MCF 10A (cell line): ENCODE data around the gene TGDS. TPM values are rescaled to one million over a fixed set of nuclear protein-coding genes. Genes with fewer than 3 reads are reported as not detected.

Experiments
- BruUV-seq: library from RNA; stranded (reverse); fragments of 400-500 nt; replicated peaks from 2 replicates; lab custom pipeline; 2021; lab: Mats Ljungman, UMichigan
- CTCF ChIA-PET: fragments of 300-600 bp; sonication (Branson Sonifier 250); formaldehyde crosslinking; extraction: SDS; loops from one replicate; lab custom pipeline; 2021; ENCODE audit warnings: antibody characterized with exemption, inconsistent platforms; lab: Yijun Ruan, JAX
- POLR2A ChIA-PET: fragments of 300-600, 350-650 bp; sonication (Branson Sonifier 250); formaldehyde crosslinking; extraction: SDS; loops from one replicate; lab custom pipeline; 2020; ENCODE audit warnings: antibody characterized with exemption, inconsistent platforms; lab: Yijun Ruan, JAX
- DNase-seq: peaks from one replicate; pipeline ENCODE4 v3.0.0-alpha.2; 2018; ENCODE audit not compliant: unreplicated experiment
- H3K27ac Mint-ChIP-seq: one replicate; pipeline ENCODE4 v1.8.0; 2022; ENCODE audit warnings: mild to moderate bottlenecking, low read depth, mixed read lengths; ENCODE audit not compliant: unreplicated experiment
- H3K27me3 Mint-ChIP-seq: one replicate; pipeline ENCODE4 v1.8.0; 2022; ENCODE audit warnings: mixed read lengths; ENCODE audit not compliant: insufficient read depth, unreplicated experiment
- H3K36me3 Mint-ChIP-seq: one replicate; pipeline ENCODE4 v1.8.0; 2022; ENCODE audit warnings: mild to moderate bottlenecking, moderate library complexity, mixed read lengths; ENCODE audit not compliant: insufficient read depth, unreplicated experiment
- H3K4me1 Mint-ChIP-seq: one replicate; pipeline ENCODE4 v1.8.0; 2022; ENCODE audit warnings: mixed read lengths; ENCODE audit not compliant: insufficient read depth, unreplicated experiment
- H3K4me3 Mint-ChIP-seq: one replicate; pipeline ENCODE4 v1.8.0; 2022; ENCODE audit warnings: mild to moderate bottlenecking, moderate library complexity, mixed read lengths; ENCODE audit not compliant: unreplicated experiment
- H3K9me3 Mint-ChIP-seq: one replicate; pipeline ENCODE4 v1.8.0; 2022; ENCODE audit warnings: mixed read lengths; ENCODE audit not compliant: unreplicated experiment
- intact Hi-C: fragments of 100-400 bp; cut with micrococcal nuclease; formaldehyde crosslinking; loops from 2 replicates; pipeline ENCODE4 v1.14.1; 2022
- total RNA-seq: library from RNA; stranded (reverse); gene quantifications from 2 replicates; pipeline ENCODE4 v1.2.3, GENCODE V29; 2022
- TF ChIP-seq, protein P1 (sequence below): fragments of 200-600 bp; IDR thresholded peaks from one replicate; pipeline ENCODE4 v1.8.0; 2022; ENCODE audit warnings: antibody characterized with exemption, mild to moderate bottlenecking; ENCODE audit not compliant: unreplicated experiment

Gene TGDS
- total RNA-seq, 1 experiment from 2014 or later, result 14.1 TPM

- H3K4me3 Mint-ChIP-seq, result no peak overlapping the region
- intact Hi-C loops, result no loop called here
- H3K4me1 Mint-ChIP-seq, result no peaks in the 10 kb centered on the region
- H3K27ac Mint-ChIP-seq, result no peak overlapping the region
- ChIA-PET CTCF (interaction anchor here (0.9 kb wide), 2 partner anchors 9 to 11 kb away, joined by 5 read pairs; no protein-coding TSS in a partner anchor), POLR2A (no interaction called here)
- no TSS peak for BruUV-seq
- no peak for DNase-seq
- no peaks in the 10 kb centered on the region for H3K36me3 Mint-ChIP-seq
- no peaks in the 10 kb centered on the region for H3K27me3 Mint-ChIP-seq
- no peaks in the 10 kb centered on the region for H3K9me3 Mint-ChIP-seq
- TF ChIP-seq, protein P1, sequence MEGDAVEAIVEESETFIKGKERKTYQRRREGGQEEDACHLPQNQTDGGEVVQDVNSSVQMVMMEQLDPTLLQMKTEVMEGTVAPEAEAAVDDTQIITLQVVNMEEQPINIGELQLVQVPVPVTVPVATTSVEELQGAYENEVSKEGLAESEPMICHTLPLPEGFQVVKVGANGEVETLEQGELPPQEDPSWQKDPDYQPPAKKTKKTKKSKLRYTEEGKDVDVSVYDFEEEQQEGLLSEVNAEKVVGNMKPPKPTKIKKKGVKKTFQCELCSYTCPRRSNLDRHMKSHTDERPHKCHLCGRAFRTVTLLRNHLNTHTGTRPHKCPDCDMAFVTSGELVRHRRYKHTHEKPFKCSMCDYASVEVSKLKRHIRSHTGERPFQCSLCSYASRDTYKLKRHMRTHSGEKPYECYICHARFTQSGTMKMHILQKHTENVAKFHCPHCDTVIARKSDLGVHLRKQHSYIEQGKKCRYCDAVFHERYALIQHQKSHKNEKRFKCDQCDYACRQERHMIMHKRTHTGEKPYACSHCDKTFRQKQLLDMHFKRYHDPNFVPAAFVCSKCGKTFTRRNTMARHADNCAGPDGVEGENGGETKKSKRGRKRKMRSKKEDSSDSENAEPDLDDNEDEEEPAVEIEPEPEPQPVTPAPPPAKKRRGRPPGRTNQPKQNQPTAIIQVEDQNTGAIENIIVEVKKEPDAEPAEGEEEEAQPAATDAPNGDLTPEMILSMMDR, result no peak
Observed at GRCh38 chr13:94560116-94560515, 35.8 kb downstream of the TGDS start.

DNA sequence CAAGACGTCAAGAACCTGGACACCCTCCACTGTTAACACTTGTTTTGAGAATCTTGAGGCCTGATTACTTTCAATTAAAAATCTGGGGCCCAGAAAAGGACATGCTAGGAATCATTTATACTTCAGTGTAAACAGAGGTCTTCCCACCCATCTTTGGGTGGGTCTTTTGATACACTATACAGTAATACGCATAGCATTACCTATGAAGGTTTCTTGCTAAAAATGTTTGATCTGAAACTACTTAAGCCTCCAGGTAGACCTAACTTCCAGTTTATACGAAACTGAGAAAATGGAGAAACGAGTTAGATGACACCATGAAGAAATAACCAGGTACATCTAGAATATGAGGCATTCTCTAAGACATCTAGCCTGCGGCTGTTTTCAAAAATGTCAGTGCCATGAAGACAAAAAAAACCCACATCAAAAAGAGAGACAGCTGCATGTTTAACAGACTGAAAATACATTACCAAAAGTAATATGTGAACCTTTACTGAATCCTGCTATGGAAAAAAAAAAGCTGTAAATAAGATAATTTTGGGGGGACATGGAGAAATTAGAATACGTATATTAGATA lies 36.6 kb downstream of the TGDS start:
- Mint-ChIP-seq H3K4me1 (no peaks in the 10 kb centered on the region), H3K27ac (no peak overlapping the region), H3K27me3 (no peaks in the 10 kb centered on the region), H3K4me3 (no peak overlapping the region), H3K36me3 (no peaks in the 10 kb centered on the region), H3K9me3 (no peaks in the 10 kb centered on the region)
- CTCF ChIA-PET, result no interaction called here
- BruUV-seq, result no TSS peak
- TF ChIP-seq, protein P1, result no peak
- intact Hi-C loops, result no loop called here
- no peak for DNase-seq
- POLR2A ChIA-PET, result no interaction called here

DNA sequence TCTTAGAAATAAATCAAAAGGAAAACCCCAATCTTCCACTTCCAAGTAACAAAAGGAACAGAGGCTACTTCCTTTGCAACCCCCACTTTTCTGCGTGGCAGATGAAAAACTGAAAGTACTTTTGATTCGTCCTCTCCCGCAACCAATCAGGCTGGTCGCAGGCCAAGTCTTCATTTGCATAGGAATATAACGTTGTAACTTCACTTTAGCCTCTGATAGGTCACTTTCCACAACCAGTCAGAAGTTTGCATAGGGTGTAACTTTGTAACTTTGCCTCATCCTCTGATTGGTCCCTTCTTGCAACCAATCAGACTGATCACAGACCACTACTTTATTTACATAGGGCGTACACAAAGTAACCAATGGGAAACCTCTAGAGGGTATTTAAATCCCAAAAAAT lies 37.2 kb downstream of the TGDS start:
- Mint-ChIP-seq H3K4me3 (no peak overlapping the region), H3K36me3 (no peaks in the 10 kb centered on the region), H3K9me3 (no peaks in the 10 kb centered on the region), H3K27me3 (no peaks in the 10 kb centered on the region), H3K27ac (no peak overlapping the region), H3K4me1 (no peaks in the 10 kb centered on the region)
- CTCF ChIA-PET, result no interaction called here
- DNase-seq, result no peak
- no TSS peak for BruUV-seq
- TF ChIP-seq, protein P1, result no peak
- POLR2A ChIA-PET, result no interaction called here
- intact Hi-C loops, result no loop called here

DNA sequence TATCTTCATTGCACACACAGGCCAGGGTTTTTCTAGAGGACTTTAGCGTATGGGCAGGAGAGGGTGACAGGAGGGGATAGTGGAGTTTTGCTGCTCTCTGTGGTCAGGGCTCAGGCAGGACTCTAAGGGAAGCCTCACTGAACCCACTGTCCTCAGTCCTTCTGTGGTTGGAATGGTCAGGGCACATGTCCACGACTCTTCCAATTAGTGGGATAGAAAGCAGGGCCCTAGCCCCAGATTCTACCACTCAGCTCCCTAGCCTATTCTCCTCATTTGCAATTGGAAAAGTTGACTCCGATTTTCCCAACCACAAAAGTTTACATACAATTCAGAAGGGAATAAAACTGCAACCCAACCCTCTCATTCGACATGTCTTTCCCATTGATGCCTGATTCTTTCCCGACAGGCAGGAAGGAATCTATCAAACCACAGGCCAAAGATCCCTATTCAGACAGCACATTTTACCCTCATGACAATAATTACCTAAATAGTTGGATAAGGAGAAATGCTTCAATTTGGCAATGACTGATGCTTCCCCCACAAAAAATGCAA lies 38.2 kb downstream of the TGDS start:
- no TSS peak for BruUV-seq
- intact Hi-C loops, result no loop called here
- POLR2A ChIA-PET, result no interaction called here
- TF ChIP-seq, protein P1, result no peak
- Mint-ChIP-seq H3K4me1 (no peaks in the 10 kb centered on the region), H3K36me3 (no peaks in the 10 kb centered on the region), H3K27ac (no peak overlapping the region), H3K9me3 (no peaks in the 10 kb centered on the region), H3K27me3 (no peaks in the 10 kb centered on the region), H3K4me3 (no peak overlapping the region)
- no peak for DNase-seq
- CTCF ChIA-PET, result interaction anchor here (1.3 kb wide), 1 partner anchor 9 kb away, joined by 3 read pairs; no protein-coding TSS in a partner anchor
